ENCODE results near the gene BEST3.
"Not testable (repeated sequence)": the region's sequence is repeated elsewhere in the genome, so short reads cannot be mapped to it uniquely, and the experiment has no call there.

BEST3 gene

GRCh38 chr12:69608114-69608513, 91.0 kb downstream of the BEST3 start:
- POLR2A ChIA-PET (ENCODE audit: low non-redundant PET) = no interaction called here
- no peak for TF ChIP-seq CTCF (conservative IDR thresholded peaks at IDR 0.05; ENCODE audit: low read depth)
- CTCF ChIA-PET = interaction anchor here (0.7 to 0.8 kb wide), 2 partner anchors 15 to 694 kb away, joined by 4 read pairs; no protein-coding TSS in a partner anchor
- H3K27ac ChIP-seq = no peak overlapping the region
- no peak for DNase-seq (ENCODE audit: low spot score)

GRCh38 chr12:69604275-69604674, 94.8 kb downstream of the BEST3 start:
- CTCF ChIA-PET; DNase-seq (ENCODE audit: low spot score); H3K27ac ChIP-seq; POLR2A ChIA-PET (ENCODE audit: low non-redundant PET): not testable (repeated sequence)

Data from RWPE1 (cell line).